Mesendoderm (in vitro differentiated cells): ENCODE results near the gene RNF169.

Experiments
- DNase-seq: peaks from one replicate; pipeline ENCODE4 v3.0.0; 2013
- H2AK5ac ChIP-seq: 2 replicates; pipeline ENCODE4 v1.6.1; 2013; ENCODE audit warnings: low read length, inconsistent platforms
- H2BK120ac ChIP-seq: 2 replicates; pipeline ENCODE4 v1.6.1; 2013; ENCODE audit warnings: low read depth, mild to moderate bottlenecking, low read length, moderate library complexity, mixed read lengths
- H2BK15ac ChIP-seq: replicated peaks from 2 replicates; pipeline ENCODE4 v1.6.1; 2013; ENCODE audit warnings: low read depth, mild to moderate bottlenecking, moderate library complexity
- H2BK5ac ChIP-seq: 2 replicates; pipeline ENCODE4 v1.6.1; 2013; ENCODE audit warnings: low read length, inconsistent platforms
- H3K18ac ChIP-seq: 2 replicates; pipeline ENCODE4 v1.6.1; 2013; ENCODE audit warnings: mild to moderate bottlenecking, low read length, mixed read lengths
- H3K23ac ChIP-seq: one replicate; pipeline ENCODE4 v1.6.1; 2013; ENCODE audit warnings: low read length
- H3K27ac ChIP-seq: 2 replicates; pipeline ENCODE4 v1.5.1; 2013; ENCODE audit warnings: low read depth, mild to moderate bottlenecking, inconsistent platforms, low read length, moderate library complexity
- H3K27me3 ChIP-seq: 2 replicates; pipeline ENCODE4 v1.6.1; 2013; ENCODE audit warnings: low read length, control low read depth, mild to moderate bottlenecking, inconsistent platforms; ENCODE audit not compliant: insufficient read depth, poor library complexity
- H3K36me3 ChIP-seq: 2 replicates; pipeline ENCODE4 v1.6.1; 2013; ENCODE audit warnings: low read length, inconsistent platforms; ENCODE audit not compliant: control insufficient read depth, insufficient read depth
- H3K4ac ChIP-seq: one replicate; pipeline ENCODE4 v1.6.1; 2013; ENCODE audit warnings: low read depth, mild to moderate bottlenecking, low read length, moderate library complexity
- H3K4me1 ChIP-seq: 2 replicates; pipeline ENCODE4 v1.6.1; 2013; ENCODE audit warnings: low read depth, low read length, inconsistent platforms; ENCODE audit not compliant: control insufficient read depth
- H3K4me2 ChIP-seq: 2 replicates; pipeline ENCODE4 v1.6.1; 2013; ENCODE audit warnings: low read length
- H3K4me3 ChIP-seq: 2 replicates; pipeline ENCODE4 v1.5.1; 2013; ENCODE audit warnings: mild to moderate bottlenecking, low read length
- H3K56ac ChIP-seq: one replicate; pipeline ENCODE4 v1.6.1; 2013; ENCODE audit warnings: low read length
- H3K79me1 ChIP-seq: 2 replicates; pipeline ENCODE4 v1.6.1; 2013; ENCODE audit warnings: low read length, inconsistent platforms
- H3K79me2 ChIP-seq: 2 replicates; pipeline ENCODE4 v1.6.1; 2013; ENCODE audit warnings: mild to moderate bottlenecking, low read length; ENCODE audit not compliant: control insufficient read depth, insufficient read depth
- H3K9ac ChIP-seq: 2 replicates; pipeline ENCODE4 v1.6.1; 2013; ENCODE audit warnings: low read length, inconsistent platforms
- H4K5ac ChIP-seq: one replicate; pipeline ENCODE4 v1.6.1; 2013; ENCODE audit warnings: low read length
- H4K8ac ChIP-seq: one replicate; pipeline ENCODE4 v1.6.1; 2013; ENCODE audit warnings: low read depth, mild to moderate bottlenecking, control low read depth, low read length, moderate library complexity
- WGBS: extraction: QIAGEN DNeasy Blood & Tissue Kit; methylation state at CpG from one replicate; pipeline ENCODE4 v1.1.7; 2013; ENCODE audit warnings: low lambda C conversion rate, missing lambda C conversion rate; ENCODE audit not compliant: insufficient coverage; ENCODE audit errors: extremely low coverage; 5-methylcytosine and 5-hydroxymethylcytosine counted together

RNF169 gene

DNA sequence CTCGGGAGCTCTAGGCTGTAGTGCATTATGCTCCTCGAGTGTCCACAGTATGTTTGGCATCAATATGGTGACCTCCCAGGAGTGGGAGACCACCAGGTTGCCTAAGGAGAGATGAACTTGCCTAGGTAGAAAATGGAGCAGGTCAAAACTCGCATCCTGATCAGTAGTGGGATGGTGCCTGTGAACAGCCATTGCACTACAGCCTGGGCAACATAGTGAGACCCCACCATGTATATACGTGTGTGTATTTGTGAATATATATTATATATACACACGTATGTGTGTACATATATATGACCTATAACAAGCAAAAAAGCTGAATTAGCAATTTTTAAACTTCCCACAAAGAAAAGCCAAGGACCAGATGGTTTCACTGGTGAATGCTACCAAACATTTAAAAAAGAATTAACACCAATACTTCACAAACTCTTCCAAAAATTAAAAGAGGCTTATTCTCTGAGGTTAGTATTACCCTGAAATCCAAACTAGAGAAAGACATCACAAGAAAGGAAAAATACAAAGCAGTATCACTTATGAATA, 97.4 kb downstream of the RNF169 start:
- Histone ChIP-seq H3K18ac (no peak overlapping the region), H3K4me3 (no peak overlapping the region), H4K5ac (no peak overlapping the region), H2BK15ac (no peak overlapping the region), H3K9ac (no peak overlapping the region), H3K23ac (no peak overlapping the region), H2BK120ac (no peak overlapping the region), H3K36me3 (peaks cover 3% of the 10 kb centered on the region), H2BK5ac (no peak overlapping the region), H3K27me3 (no peaks in the 10 kb centered on the region), H3K4me2 (no peak overlapping the region), H3K79me2 (no peaks in the 10 kb centered on the region), H3K56ac (no peak overlapping the region), H3K4ac (no peak overlapping the region), H3K79me1 (no peaks in the 10 kb centered on the region), H4K8ac (no peak overlapping the region), H3K4me1 (peaks cover 6% of the 10 kb centered on the region), H3K27ac (no peak overlapping the region), H2AK5ac (no peak overlapping the region)
- DNase-seq: no peak
- WGBS: no CpG with 5 or more reads among the region's 5 CpGs

DNA sequence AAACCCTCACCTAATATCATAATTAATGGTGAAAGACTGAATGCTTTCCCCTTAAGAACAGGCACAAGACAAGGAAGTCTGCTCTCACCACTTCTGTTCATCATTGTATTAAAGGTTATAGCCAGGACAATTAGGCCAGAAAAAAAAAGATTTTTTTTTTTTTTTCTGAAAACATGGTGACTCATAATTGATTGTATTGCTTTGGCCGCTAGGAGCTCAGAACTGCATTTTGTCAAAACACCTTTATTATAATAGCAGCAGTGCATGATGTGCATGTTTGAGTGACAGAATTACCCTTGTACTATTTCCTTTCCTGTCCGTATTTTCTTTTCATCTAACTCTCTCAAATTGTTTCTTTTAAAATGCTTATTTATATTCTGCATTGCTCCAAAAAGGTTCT, 98.1 kb downstream of the RNF169 start:
- no CpG with 5 or more reads among the region's 2 CpGs for WGBS

DNA sequence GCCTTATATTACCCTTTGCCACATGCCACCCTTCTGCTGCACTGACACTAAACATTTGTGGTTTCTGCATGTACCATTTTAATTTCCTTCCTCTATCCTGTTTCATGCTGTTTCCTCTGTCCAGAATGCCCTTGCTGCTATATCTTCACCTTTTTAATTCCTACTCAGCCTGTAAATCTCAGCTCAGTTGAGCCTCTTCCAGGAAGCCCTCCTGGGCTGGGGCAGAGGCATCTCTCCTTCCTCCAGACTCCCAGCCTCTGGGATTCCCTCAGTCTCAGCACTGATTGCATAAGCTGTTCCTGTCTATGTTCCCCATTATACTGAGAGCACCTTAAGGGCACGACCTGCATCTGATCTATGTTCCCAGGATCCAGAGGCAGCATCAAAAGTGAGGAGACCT, 98.7 kb downstream of the RNF169 start:
- Histone ChIP-seq H3K4me3 (no peak overlapping the region), H3K36me3 (peaks cover 4% of the 10 kb centered on the region), H4K5ac (no peak overlapping the region), H3K23ac (no peak overlapping the region), H2BK15ac (no peak overlapping the region), H3K9ac (no peak overlapping the region), H2AK5ac (no peak overlapping the region), H3K79me1 (no peaks in the 10 kb centered on the region), H3K27me3 (no peaks in the 10 kb centered on the region), H4K8ac (no peak overlapping the region), H3K4ac (no peak overlapping the region), H3K18ac (no peak overlapping the region), H3K27ac (no peak overlapping the region), H3K4me2 (no peak overlapping the region), H3K4me1 (peaks cover 6% of the 10 kb centered on the region), H3K79me2 (no peaks in the 10 kb centered on the region), H3K56ac (no peak overlapping the region), H2BK5ac (no peak overlapping the region), H2BK120ac (no peak overlapping the region)
- no CpG with 5 or more reads among the region's 1 CpG for WGBS
- DNase-seq: no peak

More for the DNA sequence above, 98.1 kb downstream of the RNF169 start:
- Histone ChIP-seq H3K4ac (no peak overlapping the region), H4K8ac (no peak overlapping the region), H3K56ac (no peak overlapping the region), H2BK15ac (no peak overlapping the region), H3K27me3 (no peaks in the 10 kb centered on the region), H3K18ac (no peak overlapping the region), H3K79me1 (no peaks in the 10 kb centered on the region), H3K23ac (no peak overlapping the region), H3K79me2 (no peaks in the 10 kb centered on the region), H3K4me1 (peaks cover 6% of the 10 kb centered on the region), H4K5ac (no peak overlapping the region), H3K9ac (no peak overlapping the region), H2BK120ac (no peak overlapping the region), H3K4me2 (no peak overlapping the region), H2AK5ac (no peak overlapping the region), H2BK5ac (no peak overlapping the region), H3K4me3 (no peak overlapping the region), H3K27ac (no peak overlapping the region), H3K36me3 (peaks cover 3% of the 10 kb centered on the region)
- no peak for DNase-seq

DNA sequence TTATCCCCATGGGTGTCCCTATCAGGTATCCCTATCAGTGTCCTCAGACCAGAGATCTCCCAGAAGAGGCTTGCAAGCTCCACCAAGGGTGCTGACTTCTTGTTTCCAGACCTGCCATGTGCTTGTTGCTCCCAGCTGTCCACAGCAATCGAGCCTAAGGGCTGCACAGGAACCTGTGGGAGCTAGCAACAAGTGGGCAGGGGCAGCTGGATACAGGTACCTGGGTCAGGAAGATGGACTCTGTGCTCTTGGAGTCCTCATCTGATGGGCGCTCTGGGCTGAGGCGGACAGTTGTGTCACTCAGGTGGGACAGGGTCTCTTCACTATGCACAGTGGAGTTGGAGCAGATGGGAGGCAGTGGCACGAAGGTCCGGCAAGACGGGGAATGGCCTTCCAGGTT, 99.2 kb downstream of the RNF169 start:
- Histone ChIP-seq H3K36me3 (peaks cover 4% of the 10 kb centered on the region), H3K4me3 (no peak overlapping the region), H3K27me3 (no peaks in the 10 kb centered on the region), H3K4me2 (no peak overlapping the region), H3K9ac (no peak overlapping the region), H3K18ac (no peak overlapping the region), H3K79me2 (no peaks in the 10 kb centered on the region), H3K4me1 (peaks cover 6% of the 10 kb centered on the region), H3K27ac (no peak overlapping the region), H2BK15ac (no peak overlapping the region), H2BK5ac (no peak overlapping the region), H3K79me1 (no peaks in the 10 kb centered on the region), H4K8ac (no peak overlapping the region), H2AK5ac (no peak overlapping the region), H3K4ac (no peak overlapping the region), H2BK120ac (no peak overlapping the region), H4K5ac (no peak overlapping the region), H3K56ac (no peak overlapping the region), H3K23ac (no peak overlapping the region)
- no CpG with 5 or more reads among the region's 6 CpGs for WGBS
- no peak for DNase-seq

DNA sequence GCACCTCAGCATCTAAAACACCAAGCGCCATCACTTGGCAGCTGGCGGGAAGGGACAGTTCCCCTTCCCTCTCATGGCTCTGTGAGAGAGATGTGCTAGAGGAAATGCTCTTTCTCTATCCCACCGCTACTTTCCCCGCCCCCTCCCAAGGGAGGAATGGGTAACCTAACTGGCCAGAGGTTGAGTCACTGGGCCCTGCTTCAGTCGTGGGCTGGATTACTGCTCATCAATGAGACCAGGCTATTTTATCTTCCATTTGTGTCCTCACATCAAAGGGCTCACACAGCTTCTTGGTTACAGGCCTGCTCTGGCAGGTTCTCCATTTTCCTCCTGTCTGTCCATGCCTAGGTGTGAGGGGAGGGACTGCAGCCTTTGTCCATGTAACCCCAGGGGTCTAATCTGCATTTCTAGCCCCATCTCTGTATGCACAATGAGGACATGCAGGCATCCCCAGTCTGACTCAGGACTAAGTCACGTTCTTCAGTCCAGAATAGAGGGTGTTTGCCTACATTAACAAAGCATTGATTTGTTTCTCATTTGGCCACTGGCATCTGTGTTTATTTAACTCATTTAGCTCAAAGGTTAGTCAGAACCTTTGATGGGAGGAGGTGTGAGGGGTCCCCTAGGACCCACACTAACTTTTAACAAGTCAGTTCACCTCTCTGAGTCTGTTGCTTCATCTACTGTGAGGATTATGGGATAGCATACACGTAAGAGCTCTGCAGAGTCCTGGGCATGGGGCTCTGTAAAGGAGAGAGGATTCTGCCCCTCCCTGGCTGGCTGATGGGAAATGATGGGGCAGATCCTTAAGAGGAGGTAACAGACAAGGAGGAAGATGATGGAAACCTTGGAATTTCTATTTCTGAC, 101.1 kb downstream of the RNF169 start:
- peaks cover 6% of the 10 kb centered on the region for H3K4me1 ChIP-seq
- no peaks in the 10 kb centered on the region for H3K79me1 ChIP-seq
- H3K36me3 ChIP-seq: peaks cover 1% of the 10 kb centered on the region
- DNase-seq: peak; percentile 92
- H3K4ac ChIP-seq: no peak overlapping the region
- H3K18ac ChIP-seq: no peak overlapping the region
- H3K27ac ChIP-seq: peak overlapping the region; percentile 38
- no peak overlapping the region for H2BK15ac ChIP-seq
- no peak overlapping the region for H2AK5ac ChIP-seq
- no peaks in the 10 kb centered on the region for H3K27me3 ChIP-seq
- H3K4me2 ChIP-seq: no peak overlapping the region
- H2BK5ac ChIP-seq: no peak overlapping the region
- H2BK120ac ChIP-seq: no peak overlapping the region
- WGBS: no CpG with 5 or more reads among the region's 7 CpGs
- H3K9ac ChIP-seq: no peak overlapping the region
- no peak overlapping the region for H4K8ac ChIP-seq
- no peak overlapping the region for H4K5ac ChIP-seq
- H3K4me3 ChIP-seq: no peak overlapping the region
- H3K56ac ChIP-seq: peak overlapping the region; percentile 28
- H3K23ac ChIP-seq: no peak overlapping the region
- no peaks in the 10 kb centered on the region for H3K79me2 ChIP-seq
